Measurements from ENCODE around the gene DAPK3.

DNA sequence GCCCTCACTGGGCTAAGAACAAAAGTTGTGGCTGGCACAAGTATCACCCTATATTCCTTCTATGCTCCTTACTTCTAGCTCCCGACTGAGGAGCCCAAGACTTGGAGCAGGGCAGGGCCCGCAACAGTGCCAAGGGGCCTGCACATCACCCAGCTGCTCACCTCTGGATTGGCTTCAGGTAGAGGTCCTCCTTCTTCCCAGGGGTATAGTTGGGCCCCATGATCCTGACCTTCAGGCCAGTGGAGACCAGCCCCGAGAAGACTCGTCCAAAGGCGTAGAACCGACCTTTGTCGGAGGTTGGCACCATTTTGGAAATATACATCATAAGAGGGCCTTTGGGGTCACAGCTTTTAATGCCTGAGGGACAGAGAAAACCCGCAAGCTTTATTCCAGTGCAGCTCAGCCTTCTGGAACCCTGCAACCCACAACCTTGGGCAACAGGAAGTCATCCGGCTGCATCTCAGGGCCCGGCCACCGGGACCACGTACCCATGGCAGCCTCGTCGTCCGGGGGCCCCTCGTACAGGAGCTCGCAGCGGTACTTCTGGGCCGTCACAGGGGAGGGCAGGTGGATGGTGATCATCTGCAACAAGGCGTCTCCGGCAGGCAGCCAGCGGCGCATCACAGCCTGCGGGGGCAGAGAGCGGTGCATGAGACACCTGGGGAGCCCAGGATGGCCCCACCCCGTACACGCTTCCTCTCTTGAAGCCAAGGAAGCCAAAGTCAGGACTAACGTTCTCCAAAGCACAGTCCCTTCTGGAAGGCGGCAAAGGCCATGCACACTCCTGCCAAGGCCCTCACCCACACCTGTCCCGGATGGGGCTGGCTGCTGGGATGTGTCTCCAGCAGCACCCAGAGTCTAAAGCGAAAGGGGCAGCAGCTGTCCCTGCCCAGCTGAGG, 9.7 kb upstream of the DAPK3 start:
- TF ChIP-seq, protein P1, sequence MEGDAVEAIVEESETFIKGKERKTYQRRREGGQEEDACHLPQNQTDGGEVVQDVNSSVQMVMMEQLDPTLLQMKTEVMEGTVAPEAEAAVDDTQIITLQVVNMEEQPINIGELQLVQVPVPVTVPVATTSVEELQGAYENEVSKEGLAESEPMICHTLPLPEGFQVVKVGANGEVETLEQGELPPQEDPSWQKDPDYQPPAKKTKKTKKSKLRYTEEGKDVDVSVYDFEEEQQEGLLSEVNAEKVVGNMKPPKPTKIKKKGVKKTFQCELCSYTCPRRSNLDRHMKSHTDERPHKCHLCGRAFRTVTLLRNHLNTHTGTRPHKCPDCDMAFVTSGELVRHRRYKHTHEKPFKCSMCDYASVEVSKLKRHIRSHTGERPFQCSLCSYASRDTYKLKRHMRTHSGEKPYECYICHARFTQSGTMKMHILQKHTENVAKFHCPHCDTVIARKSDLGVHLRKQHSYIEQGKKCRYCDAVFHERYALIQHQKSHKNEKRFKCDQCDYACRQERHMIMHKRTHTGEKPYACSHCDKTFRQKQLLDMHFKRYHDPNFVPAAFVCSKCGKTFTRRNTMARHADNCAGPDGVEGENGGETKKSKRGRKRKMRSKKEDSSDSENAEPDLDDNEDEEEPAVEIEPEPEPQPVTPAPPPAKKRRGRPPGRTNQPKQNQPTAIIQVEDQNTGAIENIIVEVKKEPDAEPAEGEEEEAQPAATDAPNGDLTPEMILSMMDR (IDR thresholded peaks at IDR 0.05), result no peak
- no peak for TF ChIP-seq EP300 (IDR thresholded peaks at IDR 0.05)
- no peak for TF ChIP-seq POLR2AphosphoS5 (IDR thresholded peaks at IDR 0.05)
